ENCODE measurements around the gene C6orf58. TPM values are rescaled to one million over a fixed set of nuclear protein-coding genes. Genes with fewer than 3 reads are reported as not detected.

Gene C6orf58
- total RNA-seq (ENCODE audit: unreplicated experiment), result not detected
- long read RNA-seq, result 0 reads

GRCh38 chr6:127576874-127577273 is at the start of gene C6orf58:
C6orf58 (plus strand) TSS chr6:127577174; CDS start chr6:127577186, 12 bp downstream.
- Mint-ChIP-seq H3K4me1 (ENCODE audit: low read depth, unreplicated experiment) (no peaks in the 10 kb centered on the region), H3K4me3 (ENCODE audit: unreplicated experiment) (no peak within 1 kb of the TSS), H3K36me3 (ENCODE audit: unreplicated experiment) (no peaks in the 10 kb centered on the region), H3K27ac (ENCODE audit: unreplicated experiment) (no peak within 1 kb of the TSS), H3K27me3 (ENCODE audit: unreplicated experiment) (peaks cover 3% of the 10 kb centered on the region), H3K9me3 (ENCODE audit: unreplicated experiment) (no peaks in the 10 kb centered on the region)
- no peak for TF ChIP-seq CTCF (IDR thresholded peaks at IDR 0.05; ENCODE audit: partially characterized antibody, unreplicated experiment)
- DNase-seq, result no peak

GRCh38 chr6:127533011-127533410 is 44.0 kb upstream of the C6orf58 start:
- H3K27ac Mint-ChIP-seq (ENCODE audit: unreplicated experiment), result no peak overlapping the region
- no peaks in the 10 kb centered on the region for H3K27me3 Mint-ChIP-seq (ENCODE audit: unreplicated experiment)
- no peaks in the 10 kb centered on the region for H3K9me3 Mint-ChIP-seq (ENCODE audit: unreplicated experiment)
- H3K4me3 Mint-ChIP-seq (ENCODE audit: unreplicated experiment), result no peak overlapping the region
- TF ChIP-seq CTCF (IDR thresholded peaks at IDR 0.05; ENCODE audit: partially characterized antibody, unreplicated experiment), result no peak
- H3K4me1 Mint-ChIP-seq (ENCODE audit: low read depth, unreplicated experiment), result no peaks in the 10 kb centered on the region
- no peaks in the 10 kb centered on the region for H3K36me3 Mint-ChIP-seq (ENCODE audit: unreplicated experiment)
- no peak for DNase-seq

- DNase-seq, result no peak
- no peak for TF ChIP-seq CTCF (IDR thresholded peaks at IDR 0.05; ENCODE audit: partially characterized antibody, unreplicated experiment)
- Mint-ChIP-seq H3K4me1 (ENCODE audit: low read depth, unreplicated experiment) (no peaks in the 10 kb centered on the region), H3K27ac (ENCODE audit: unreplicated experiment) (no peak overlapping the region), H3K4me3 (ENCODE audit: unreplicated experiment) (no peak overlapping the region), H3K9me3 (ENCODE audit: unreplicated experiment) (no peaks in the 10 kb centered on the region), H3K36me3 (ENCODE audit: unreplicated experiment) (no peaks in the 10 kb centered on the region), H3K27me3 (ENCODE audit: unreplicated experiment) (no peaks in the 10 kb centered on the region)
These were observed 43.2 kb upstream of the C6orf58 start for GRCh38 chr6:127533736-127534135.

- no peaks in the 10 kb centered on the region for H3K4me1 Mint-ChIP-seq (ENCODE audit: low read depth, unreplicated experiment)
- DNase-seq, result no peak
- TF ChIP-seq CTCF (IDR thresholded peaks at IDR 0.05; ENCODE audit: partially characterized antibody, unreplicated experiment), result no peak
- no peak overlapping the region for H3K27ac Mint-ChIP-seq (ENCODE audit: unreplicated experiment)
- no peaks in the 10 kb centered on the region for H3K36me3 Mint-ChIP-seq (ENCODE audit: unreplicated experiment)
- no peaks in the 10 kb centered on the region for H3K9me3 Mint-ChIP-seq (ENCODE audit: unreplicated experiment)
- H3K4me3 Mint-ChIP-seq (ENCODE audit: unreplicated experiment), result no peak overlapping the region
- H3K27me3 Mint-ChIP-seq (ENCODE audit: unreplicated experiment), result no peaks in the 10 kb centered on the region
These were observed 38.2 kb upstream of the C6orf58 start for GRCh38 chr6:127538750-127539264.

- no peaks in the 10 kb centered on the region for H3K4me1 Mint-ChIP-seq (ENCODE audit: low read depth, unreplicated experiment)
- no peaks in the 10 kb centered on the region for H3K27me3 Mint-ChIP-seq (ENCODE audit: unreplicated experiment)
- no peaks in the 10 kb centered on the region for H3K36me3 Mint-ChIP-seq (ENCODE audit: unreplicated experiment)
- H3K9me3 Mint-ChIP-seq (ENCODE audit: unreplicated experiment), result no peaks in the 10 kb centered on the region
- DNase-seq, result no peak
- TF ChIP-seq CTCF (IDR thresholded peaks at IDR 0.05; ENCODE audit: partially characterized antibody, unreplicated experiment), result no peak
- no peak overlapping the region for H3K27ac Mint-ChIP-seq (ENCODE audit: unreplicated experiment)
- no peak overlapping the region for H3K4me3 Mint-ChIP-seq (ENCODE audit: unreplicated experiment)
These were observed 37.7 kb upstream of the C6orf58 start for GRCh38 chr6:127539272-127539671.
